WTC11 (cell line): ENCODE measurements around the gene AKAP11. TPM values are rescaled to one million over a fixed set of nuclear protein-coding genes. Genes with fewer than 3 reads are reported as not detected.

Source experiments
- ATAC-seq: fragments of 200-7000 bp; cut with Tn5 transposase; 2 replicates; pipeline ENCODE4 v1.10.0; 2021; ENCODE audit warnings: mild to moderate bottlenecking, moderate library complexity
- CTCF ChIA-PET: fragments of 300-600 bp; sonication (Branson Sonifier 250); formaldehyde crosslinking; loops from one replicate; lab custom pipeline; 2021; ENCODE audit warnings: antibody characterized with exemption; lab: Charles Lee
- POLR2A ChIA-PET: fragments of 350-600 bp; sonication (Branson Sonifier 250); formaldehyde crosslinking; loops from one replicate; lab custom pipeline; 2021; ENCODE audit warnings: antibody characterized with exemption; lab: Charles Lee
- DNase-seq: peaks from one replicate; pipeline ENCODE4 v3.0.0; 2021; ENCODE audit warnings: low spot score
- H3K27ac Mint-ChIP-seq: 2 replicates; pipeline ENCODE4 v1.8.0; 2021; ENCODE audit warnings: mixed read lengths
- H3K27me3 Mint-ChIP-seq: 2 replicates; pipeline ENCODE4 v1.8.0; 2021; ENCODE audit warnings: low read depth, mild to moderate bottlenecking, moderate library complexity, mixed read lengths
- H3K36me3 Mint-ChIP-seq: 2 replicates; pipeline ENCODE4 v1.8.0; 2021; ENCODE audit warnings: mixed read lengths
- H3K4me1 Mint-ChIP-seq: 2 replicates; pipeline ENCODE4 v1.8.0; 2022; ENCODE audit warnings: mixed read lengths
- H3K4me3 Mint-ChIP-seq: 2 replicates; pipeline ENCODE4 v1.8.0; 2021; ENCODE audit warnings: mild to moderate bottlenecking, moderate library complexity, mixed read lengths
- H3K9me3 Mint-ChIP-seq: 2 replicates; pipeline ENCODE4 v1.8.0; 2021; ENCODE audit warnings: mixed read lengths
- AFF4 ChIP-seq: sonication (generic); formaldehyde crosslinking; IDR thresholded peaks from 2 replicates; pipeline ENCODE4 v1.8.1; 2023; ENCODE audit warnings: mild to moderate bottlenecking, missing genetic modification reagents, borderline replicate concordance
- AR ChIP-seq: fragments of 250-450 bp; sonication (Bioruptor Pico); IDR thresholded peaks from 2 replicates; pipeline ENCODE4 v1.9.0; 2021; ENCODE audit warnings: mild to moderate bottlenecking
- ESRRA ChIP-seq: sonication (generic); formaldehyde crosslinking; IDR thresholded peaks from 2 replicates; pipeline ENCODE4 v1.8.1; 2022; ENCODE audit warnings: mild to moderate bottlenecking, missing genetic modification reagents, borderline replicate concordance
- ETV6 ChIP-seq: sonication (generic); formaldehyde crosslinking; IDR thresholded peaks from 2 replicates; pipeline ENCODE4 v1.8.1; 2022; ENCODE audit warnings: mild to moderate bottlenecking, missing genetic modification reagents
- FOXP4 ChIP-seq: sonication (generic); formaldehyde crosslinking; IDR thresholded peaks from 2 replicates; pipeline ENCODE4 v1.8.0; 2022; ENCODE audit warnings: mild to moderate bottlenecking, missing genetic modification reagents
- GRHL2 ChIP-seq: fragments of 250-450 bp; sonication (Bioruptor Pico); IDR thresholded peaks from 2 replicates; pipeline ENCODE4 v1.8.0; 2022; ENCODE audit warnings: mild to moderate bottlenecking, moderate library complexity; ENCODE audit not compliant: insufficient replicate concordance, severe bottlenecking
- IRF1 ChIP-seq: sonication (generic); formaldehyde crosslinking; IDR thresholded peaks from 2 replicates; pipeline ENCODE4 v1.8.0; 2023; ENCODE audit warnings: missing genetic modification reagents
- IRF2 ChIP-seq: sonication (generic); formaldehyde crosslinking; IDR thresholded peaks from 2 replicates; pipeline ENCODE4 v1.8.0; 2022; ENCODE audit warnings: low read depth, missing genetic modification reagents, borderline replicate concordance
- JAZF1 ChIP-seq: fragments of 250-450 bp; sonication (Bioruptor Pico); IDR thresholded peaks from 2 replicates; pipeline ENCODE4 v1.9.0; 2021; ENCODE audit warnings: moderate library complexity, mild to moderate bottlenecking, inconsistent platforms
- KAT7 ChIP-seq: sonication (generic); formaldehyde crosslinking; IDR thresholded peaks from 2 replicates; pipeline ENCODE4 v1.8.1; 2023; ENCODE audit warnings: missing genetic modification reagents, mild to moderate bottlenecking, borderline replicate concordance
- NR2C2 ChIP-seq: sonication (generic); formaldehyde crosslinking; IDR thresholded peaks from 2 replicates; pipeline ENCODE4 v1.8.0; 2022; ENCODE audit warnings: mild to moderate bottlenecking, missing genetic modification reagents
- SP1 ChIP-seq: sonication (generic); formaldehyde crosslinking; conservative IDR thresholded peaks from 2 replicates; pipeline ENCODE4 v1.8.1; 2022; ENCODE audit warnings: missing genetic modification reagents
- TP53 ChIP-seq: sonication (generic); formaldehyde crosslinking; IDR thresholded peaks from 2 replicates; pipeline ENCODE4 v1.8.1; 2023; ENCODE audit warnings: mild to moderate bottlenecking, missing genetic modification reagents
- ZNF219 ChIP-seq: sonication (generic); formaldehyde crosslinking; IDR thresholded peaks from 2 replicates; pipeline ENCODE4 v1.8.0; 2023; ENCODE audit warnings: missing genetic modification reagents, mild to moderate bottlenecking, borderline replicate concordance
- ZNF396 ChIP-seq: fragments of 250-450 bp; sonication (Bioruptor Pico); IDR thresholded peaks from 2 replicates; pipeline ENCODE4 v1.8.0; 2021; ENCODE audit warnings: mild to moderate bottlenecking, moderate library complexity, borderline replicate concordance
- ZNF423 ChIP-seq: fragments of 250-450 bp; sonication (Bioruptor Pico); IDR thresholded peaks from 2 replicates; pipeline ENCODE4 v2.1.2; 2022; ENCODE audit warnings: mild to moderate bottlenecking, moderate library complexity
- total RNA-seq: library from RNA; stranded (reverse); gene quantifications from 3 replicates; pipeline ENCODE4 v1.2.3, GENCODE V29; 2021

AKAP11 gene
- total RNA-seq, 1 experiment from 2014 or later: 16.7 TPM

GRCh38 chr13:42328672-42329071, 56.7 kb downstream of the AKAP11 start:
- H3K36me3 Mint-ChIP-seq: no peaks in the 10 kb centered on the region
- TF ChIP-seq IRF1 (CRISPR knock-in tag) (no peak), AR (no peak), ETV6 (CRISPR knock-in tag) (no peak), ZNF219 (CRISPR knock-in tag) (no peak), KAT7 (CRISPR knock-in tag) (no peak), NR2C2 (CRISPR knock-in tag) (no peak), JAZF1 (CRISPR knock-in tag) (no peak), ZNF423 (CRISPR knock-in tag) (no peak), AFF4 (CRISPR knock-in tag) (no peak), SP1 (CRISPR knock-in tag) (no peak)
- H3K27me3 Mint-ChIP-seq: no peaks in the 10 kb centered on the region; the same call in 1 of the 2 replicates
- ChIA-PET CTCF (no interaction called here), POLR2A (no interaction called here)
- no peaks in the 10 kb centered on the region for H3K9me3 Mint-ChIP-seq
- no peak overlapping the region for H3K27ac Mint-ChIP-seq
- DNase-seq: no peak
- no peak overlapping the region for H3K4me3 Mint-ChIP-seq
- ATAC-seq: no peak
- peaks cover 3% of the 10 kb centered on the region; the same call in 1 of the 2 replicates for H3K4me1 Mint-ChIP-seq

- no peaks in the 10 kb centered on the region for H3K9me3 Mint-ChIP-seq
- H3K4me3 Mint-ChIP-seq: no peak overlapping the region
- H3K36me3 Mint-ChIP-seq: no peaks in the 10 kb centered on the region
- DNase-seq: no peak
- H3K27me3 Mint-ChIP-seq: no peaks in the 10 kb centered on the region; the same call in 1 of the 2 replicates
- no peak for ATAC-seq
- H3K27ac Mint-ChIP-seq: no peak overlapping the region
- ChIA-PET POLR2A (no interaction called here), CTCF (no interaction called here)
- TF ChIP-seq AFF4 (CRISPR knock-in tag) (no peak), ESRRA (CRISPR knock-in tag) (no peak), IRF2 (CRISPR knock-in tag) (no peak), GRHL2 (CRISPR knock-in tag) (no peak), FOXP4 (CRISPR knock-in tag) (no peak), ZNF396 (CRISPR knock-in tag) (no peak), SP1 (CRISPR knock-in tag) (no peak), TP53 (CRISPR knock-in tag) (no peak)
- peaks cover 4% of the 10 kb centered on the region for H3K4me1 Mint-ChIP-seq
Measured at GRCh38 chr13:42329239-42329638, 57.3 kb downstream of the AKAP11 start.
